A549 (cell line): ENCODE results near the gene FAM110D. TPM values are rescaled to one million over a fixed set of nuclear protein-coding genes. Genes with fewer than 3 reads are reported as not detected.
A peak's percentile ranks its signal among the peaks of the same experiment; 100 is the strongest.

ENCODE experiments used
- ATAC-seq, 2 experiments: fragments of 200-7000 bp in 1 of 2; fragments of >200 bp in 1 of 2; cut with Nextera tagmentation in 1 of 2; cut with Tn5 transposase in 1 of 2; 3 replicates each; pipeline versions ENCODE4 v1.8.0 to v1.9.1; 2018 to 2020; ENCODE audit warnings: mild to moderate bottlenecking in 1 of 2, moderate library complexity in 1 of 2
- CTCF ChIA-PET: fragments of 300-600 bp; sonication (Branson Sonifier 250); formaldehyde crosslinking; extraction: SDS; loops from one replicate; lab custom pipeline; 2021; ENCODE audit warnings: antibody characterized with exemption, inconsistent platforms; lab: Yijun Ruan, JAX
- POLR2A ChIA-PET: fragments of 350-600 bp; formaldehyde crosslinking; extraction: SDS; loops from one replicate; lab custom pipeline; 2021; ENCODE audit warnings: antibody characterized with exemption, inconsistent platforms; lab: Yijun Ruan, JAX
- DNase-seq, 2 experiments: peaks; one replicate each; pipeline versions ENCODE4 v3.0.0 to v3.0.0-alpha.2; 2011 to 2016; ENCODE audit warnings: low read depth in 1 of 2, low spot score in 1 of 2
- FAIRE-seq: peaks from 2 replicates; lab custom pipeline; 2011; peaks lifted over from hg19 to GRCh38; lab: Jason Lieb, UNC
- H3K27ac ChIP-seq, 2 experiments: fragments of >200 bp; sonication (Bioruptor Twin); formaldehyde crosslinking; 3 replicates each; pipeline ENCODE4 v1.5.1; 2016 to 2017
- H3K4me1 ChIP-seq: fragments of >200 bp; sonication (Bioruptor Twin); formaldehyde crosslinking; 3 replicates; pipeline ENCODE4 v1.6.1; 2016
- H3K4me2 ChIP-seq: fragments of >200 bp; sonication (Bioruptor Twin); formaldehyde crosslinking; 3 replicates; pipeline ENCODE4 v1.6.1; 2016
- H3K4me3 ChIP-seq: fragments of >200 bp; sonication (Bioruptor Twin); formaldehyde crosslinking; 3 replicates; pipeline ENCODE4 v1.5.1; 2016
- H3K9me3 ChIP-seq: fragments of >200 bp; sonication (Bioruptor Twin); formaldehyde crosslinking; 3 replicates; pipeline ENCODE4 v1.6.1; 2016
- ATOH8 ChIP-seq: fragments of 250-450 bp; sonication (Bioruptor Pico); IDR thresholded peaks from 2 replicates; pipeline ENCODE4 v1.5.0; 2020; ENCODE audit warnings: low read depth, mild to moderate bottlenecking, moderate library complexity
- CBX2 ChIP-seq: fragments of 200-600 bp; sonication (generic); IDR thresholded peaks from 2 replicates; pipeline ENCODE4 v1.6.1; 2016; ENCODE audit warnings: low read depth, mild to moderate bottlenecking, borderline replicate concordance
- CHD4 ChIP-seq: fragments of 200-600 bp; sonication (generic); IDR thresholded peaks from 2 replicates; pipeline ENCODE4 v1.6.1; 2016; ENCODE audit warnings: antibody characterized with exemption, mild to moderate bottlenecking, borderline replicate concordance
- ELK1 ChIP-seq: fragments of 150-350 bp; IDR thresholded peaks from 2 replicates; pipeline ENCODE4 v1.6.1; 2014; ENCODE audit warnings: low read depth, mild to moderate bottlenecking, low read length
- FOSL2 ChIP-seq, 2 experiments: fragments of 450-650 bp in 1 of 2; fragments of >200 bp in 1 of 2; sonication (Bioruptor Twin) in 1 of 2; formaldehyde crosslinking; IDR thresholded peaks; 2 replicates each; pipeline versions ENCODE4 v1.5.0 to v1.6.1; 2016 to 2020; ENCODE audit warnings: mild to moderate bottlenecking in 1 of 2, moderate library complexity in 1 of 2
- HDAC2 ChIP-seq: fragments of 200-600 bp; sonication (generic); IDR thresholded peaks from 2 replicates; pipeline ENCODE4 v1.6.1; 2016
- JUNB ChIP-seq: fragments of >200 bp; sonication (Bioruptor Twin); formaldehyde crosslinking; IDR thresholded peaks from 2 replicates; pipeline ENCODE4 v1.6.1; 2016
- MAZ ChIP-seq: fragments of 150-350 bp; IDR thresholded peaks from 2 replicates; pipeline ENCODE4 v1.6.1; 2014; ENCODE audit warnings: antibody characterized with exemption, low read depth, low read length, borderline replicate concordance
- RCOR1 ChIP-seq: fragments of 150-350 bp; IDR thresholded peaks from 2 replicates; pipeline ENCODE4 v1.6.1; 2014; ENCODE audit warnings: antibody characterized with exemption, low read length, low read depth
- ZNF302 ChIP-seq: fragments of 250-450 bp; sonication (Bioruptor Pico); IDR thresholded peaks from 2 replicates; pipeline ENCODE4 v1.9.0; 2021; ENCODE audit warnings: inconsistent platforms, mild to moderate bottlenecking, moderate library complexity
- WGBS: methylation state at CpG from one replicate; pipeline ENCODE4 v1.1.6; 2017; ENCODE audit errors: missing lambda C conversion rate; 5-methylcytosine and 5-hydroxymethylcytosine counted together
- polyA plus RNA-seq, 4 experiments: library from polyadenylated mRNA; depleted of rRNA in 3 of 4; stranded (reverse); fragments of >200 nt; fragmentation: RNase III in 1 of 4; extraction: RNeasy Plus Mini Kit Qiagen cat#74134 plus additional on column Dnase treatment in 1 of 4; gene quantifications; 2 replicates in 3 of 4; 3 replicates in 1 of 4; pipeline ENCODE4 v1.2.3, GENCODE V29; 2011 to 2017
- TF ChIP-seq, protein P1 (sequence below): fragments of >200 bp; sonication (Bioruptor Twin); formaldehyde crosslinking; IDR thresholded peaks from 3 replicates; pipeline ENCODE4 v1.6.1; 2016
- TF ChIP-seq, protein P2 (sequence below): fragments of 200-600 bp; sonication (generic); IDR thresholded peaks from 2 replicates; pipeline ENCODE4 v1.6.1; 2016; ENCODE audit warnings: antibody characterized with exemption, mild to moderate bottlenecking, moderate library complexity
- TF ChIP-seq, protein P3 (sequence below): fragments of 250-450 bp; sonication (Bioruptor Pico); IDR thresholded peaks from 2 replicates; pipeline ENCODE4 v1.5.0; 2021; ENCODE audit warnings: mild to moderate bottlenecking, moderate library complexity, borderline replicate concordance

The FAM110D gene
- polyA plus RNA-seq, 2 of the 4 experiments (the other 2 are of a cell fraction), result 0.04 TPM

DNA sequence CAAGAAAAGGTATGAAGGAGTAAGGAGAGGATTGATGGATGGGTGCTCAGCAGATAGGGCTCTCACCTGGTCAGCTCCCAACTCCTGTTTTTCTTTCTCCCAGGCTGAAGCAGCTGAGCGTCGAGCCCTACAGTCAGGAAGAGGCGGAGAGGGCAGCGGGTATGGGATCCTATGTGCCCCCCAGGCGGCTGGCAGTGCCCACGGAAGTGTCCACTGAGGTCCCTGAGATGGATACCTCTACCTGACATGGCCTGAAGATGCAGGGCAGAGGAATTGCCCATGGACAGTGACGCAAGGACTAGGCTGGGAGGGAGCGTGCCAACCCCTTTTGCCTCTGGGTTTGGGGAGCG lies 11.6 kb downstream of the FAM110D start:
- peak overlapping the region; percentile 95 for H3K4me3 ChIP-seq
- FAIRE-seq (no peak), DNase-seq (no peak), ATAC-seq (no peak)
- ChIA-PET CTCF (interaction anchor here (0.6 to 3.7 kb wide), 22 partner anchors 9 to 1803 kb away, joined by 3 to 33 read pairs (median 5); partner anchors contain the start of genes CATSPER4, CEP85 and CNKSR1), POLR2A (interaction anchor here (0.9 to 1.6 kb wide), 3 partner anchors 59 to 262 kb away, joined by 3 to 15 read pairs (median 6); partner anchors contain the start of genes CEP85, DHDDS and PDIK1L)
- TF ChIP-seq ELK1 (no peak), CHD4 (no peak), RCOR1 (no peak), HDAC2 (no peak), CBX2 (no peak), MAZ (no peak), FOSL2 (IDR thresholded peaks at IDR 0.05) (no peak), FOSL2 (CRISPR knock-in tag; IDR thresholded peaks at IDR 0.05) (no peak), ZNF302 (CRISPR knock-in tag) (no peak), ATOH8 (no peak)
- TF ChIP-seq, protein P1, sequence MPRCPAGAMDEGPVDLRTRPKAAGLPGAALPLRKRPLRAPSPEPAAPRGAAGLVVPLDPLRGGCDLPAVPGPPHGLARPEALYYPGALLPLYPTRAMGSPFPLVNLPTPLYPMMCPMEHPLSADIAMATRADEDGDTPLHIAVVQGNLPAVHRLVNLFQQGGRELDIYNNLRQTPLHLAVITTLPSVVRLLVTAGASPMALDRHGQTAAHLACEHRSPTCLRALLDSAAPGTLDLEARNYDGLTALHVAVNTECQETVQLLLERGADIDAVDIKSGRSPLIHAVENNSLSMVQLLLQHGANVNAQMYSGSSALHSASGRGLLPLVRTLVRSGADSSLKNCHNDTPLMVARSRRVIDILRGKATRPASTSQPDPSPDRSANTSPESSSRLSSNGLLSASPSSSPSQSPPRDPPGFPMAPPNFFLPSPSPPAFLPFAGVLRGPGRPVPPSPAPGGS, result no peak
- TF ChIP-seq, protein P2, sequence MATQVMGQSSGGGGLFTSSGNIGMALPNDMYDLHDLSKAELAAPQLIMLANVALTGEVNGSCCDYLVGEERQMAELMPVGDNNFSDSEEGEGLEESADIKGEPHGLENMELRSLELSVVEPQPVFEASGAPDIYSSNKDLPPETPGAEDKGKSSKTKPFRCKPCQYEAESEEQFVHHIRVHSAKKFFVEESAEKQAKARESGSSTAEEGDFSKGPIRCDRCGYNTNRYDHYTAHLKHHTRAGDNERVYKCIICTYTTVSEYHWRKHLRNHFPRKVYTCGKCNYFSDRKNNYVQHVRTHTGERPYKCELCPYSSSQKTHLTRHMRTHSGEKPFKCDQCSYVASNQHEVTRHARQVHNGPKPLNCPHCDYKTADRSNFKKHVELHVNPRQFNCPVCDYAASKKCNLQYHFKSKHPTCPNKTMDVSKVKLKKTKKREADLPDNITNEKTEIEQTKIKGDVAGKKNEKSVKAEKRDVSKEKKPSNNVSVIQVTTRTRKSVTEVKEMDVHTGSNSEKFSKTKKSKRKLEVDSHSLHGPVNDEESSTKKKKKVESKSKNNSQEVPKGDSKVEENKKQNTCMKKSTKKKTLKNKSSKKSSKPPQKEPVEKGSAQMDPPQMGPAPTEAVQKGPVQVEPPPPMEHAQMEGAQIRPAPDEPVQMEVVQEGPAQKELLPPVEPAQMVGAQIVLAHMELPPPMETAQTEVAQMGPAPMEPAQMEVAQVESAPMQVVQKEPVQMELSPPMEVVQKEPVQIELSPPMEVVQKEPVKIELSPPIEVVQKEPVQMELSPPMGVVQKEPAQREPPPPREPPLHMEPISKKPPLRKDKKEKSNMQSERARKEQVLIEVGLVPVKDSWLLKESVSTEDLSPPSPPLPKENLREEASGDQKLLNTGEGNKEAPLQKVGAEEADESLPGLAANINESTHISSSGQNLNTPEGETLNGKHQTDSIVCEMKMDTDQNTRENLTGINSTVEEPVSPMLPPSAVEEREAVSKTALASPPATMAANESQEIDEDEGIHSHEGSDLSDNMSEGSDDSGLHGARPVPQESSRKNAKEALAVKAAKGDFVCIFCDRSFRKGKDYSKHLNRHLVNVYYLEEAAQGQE, result no peak
- H3K9me3 ChIP-seq, result no peaks in the 10 kb centered on the region
- peak overlapping the region; percentile 90 to 99 for H3K27ac ChIP-seq
- peak overlapping the region; percentile 87 for H3K4me2 ChIP-seq
- peaks cover 7% of the 10 kb centered on the region; the same call in 2 of the 3 replicates for H3K4me1 ChIP-seq
- WGBS, result 63% methylated on average over 7 of the region's 9 CpGs

DNA sequence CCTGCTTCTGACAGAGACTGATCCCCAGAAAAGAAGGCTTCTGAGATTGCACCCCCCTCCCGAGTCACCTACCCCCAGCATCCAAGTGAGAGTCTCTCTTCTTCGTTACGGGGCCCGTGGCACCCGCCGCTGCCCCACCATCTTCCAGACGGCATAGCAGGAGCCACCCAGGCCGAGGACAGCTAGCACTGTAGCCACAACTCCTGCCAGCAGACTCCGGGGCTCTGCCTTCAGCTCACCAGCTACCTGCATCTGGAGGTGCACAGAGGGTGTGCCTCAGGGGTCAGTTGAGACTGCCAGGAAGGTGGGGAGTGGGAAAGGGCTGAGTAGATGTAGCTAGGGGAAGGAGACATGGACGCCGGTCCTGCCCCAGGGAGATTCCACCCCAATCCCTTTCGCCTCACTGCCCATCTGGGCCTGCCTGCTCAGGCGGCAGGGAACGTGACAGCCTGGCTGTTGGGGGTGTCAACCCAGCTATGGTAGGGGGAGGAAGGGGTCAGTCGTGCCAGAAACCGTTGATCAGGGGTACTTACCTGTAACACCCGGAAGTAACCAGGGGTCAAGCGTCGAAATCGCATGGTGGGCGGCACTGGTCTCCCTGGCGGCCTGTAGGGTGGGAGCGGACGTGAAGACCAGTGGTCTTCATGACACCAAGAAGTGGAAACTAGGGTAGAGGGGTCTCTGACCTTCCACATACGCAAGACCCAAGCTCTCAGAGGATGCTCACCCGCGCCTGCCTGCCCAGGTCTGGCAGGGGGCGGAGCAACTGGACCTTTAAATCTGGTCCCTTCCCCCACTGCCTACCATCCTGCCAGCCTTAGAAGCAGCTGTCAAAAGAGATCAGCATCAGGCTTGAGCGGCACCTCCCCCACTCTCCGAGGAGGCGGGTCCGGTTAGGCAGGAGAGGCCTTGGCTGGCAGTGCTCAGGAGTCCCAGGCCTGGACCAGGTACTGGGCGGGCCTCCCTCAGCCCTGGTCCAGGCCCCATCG lies 12.5 kb downstream of the FAM110D start, which contains the start of gene ZNF593OS:
Gene ZNF593OS, minus strand, starts transcription at position 749 of the 989 bp plus-strand sequence. Its CDS starts 171 bp downstream, at position 578.
- TF ChIP-seq JUNB, result no peak
- TF ChIP-seq, protein P3, sequence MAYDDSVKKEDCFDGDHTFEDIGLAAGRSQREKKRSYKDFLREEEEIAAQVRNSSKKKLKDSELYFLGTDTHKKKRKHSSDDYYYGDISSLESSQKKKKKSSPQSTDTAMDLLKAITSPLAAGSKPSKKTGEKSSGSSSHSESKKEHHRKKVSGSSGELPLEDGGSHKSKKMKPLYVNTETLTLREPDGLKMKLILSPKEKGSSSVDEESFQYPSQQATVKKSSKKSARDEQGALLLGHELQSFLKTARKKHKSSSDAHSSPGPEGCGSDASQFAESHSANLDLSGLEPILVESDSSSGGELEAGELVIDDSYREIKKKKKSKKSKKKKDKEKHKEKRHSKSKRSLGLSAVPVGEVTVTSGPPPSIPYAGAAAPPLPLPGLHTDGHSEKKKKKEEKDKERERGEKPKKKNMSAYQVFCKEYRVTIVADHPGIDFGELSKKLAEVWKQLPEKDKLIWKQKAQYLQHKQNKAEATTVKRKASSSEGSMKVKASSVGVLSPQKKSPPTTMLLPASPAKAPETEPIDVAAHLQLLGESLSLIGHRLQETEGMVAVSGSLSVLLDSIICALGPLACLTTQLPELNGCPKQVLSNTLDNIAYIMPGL (CRISPR knock-in tag), result no peak
- TF ChIP-seq, all 56 proteins: peak for 0
- FAIRE-seq (no peak), ATAC-seq (no peak), DNase-seq (no peak)
- Histone ChIP-seq H3K4me1 (peaks cover 7% of the 10 kb centered on the region; the same call in 2 of the 3 replicates), H3K27ac (peak within 1 kb of the TSS in 1 of 2 experiments; percentile 99; a peak in 3 of 6 replicates), H3K4me3 (peak within 1 kb of the TSS; percentile 95), H3K9me3 (no peaks in the 10 kb centered on the region), H3K4me2 (peak within 1 kb of the TSS; percentile 87)
- ChIA-PET CTCF (interaction anchor here (1.2 to 3.7 kb wide), 9 partner anchors 8 to 135 kb away, joined by 3 to 33 read pairs (median 6); partner anchors contain the start of genes CATSPER4, CEP85 and CNKSR1), POLR2A (no interaction called here)
- WGBS, result 90% methylated on average over 24 of the region's 34 CpGs
